ENCODE measurements around the gene ABCG1.
"Not testable (repeated sequence)": the region's sequence is repeated elsewhere in the genome, so short reads cannot be mapped to it uniquely, and the experiment has no call there.

Gene ABCG1

GRCh38 chr21:42218836-42219605 is at the start of gene ABCG1:
TSS of gene ABCG1 (plus strand) at chr21:42219140. CDS start at chr21:42219263, 123 bp downstream.
- no peak for DNase-seq (ENCODE audit: low spot score)

GRCh38 chr21:42169758-42170157 is 49.2 kb upstream of the ABCG1 start:
- DNase-seq (ENCODE audit: low spot score), result no peak

GRCh38 chr21:42171091-42172053 is 47.6 kb upstream of the ABCG1 start:
- DNase-seq (ENCODE audit: low spot score), result peak; percentile 47

DNA sequence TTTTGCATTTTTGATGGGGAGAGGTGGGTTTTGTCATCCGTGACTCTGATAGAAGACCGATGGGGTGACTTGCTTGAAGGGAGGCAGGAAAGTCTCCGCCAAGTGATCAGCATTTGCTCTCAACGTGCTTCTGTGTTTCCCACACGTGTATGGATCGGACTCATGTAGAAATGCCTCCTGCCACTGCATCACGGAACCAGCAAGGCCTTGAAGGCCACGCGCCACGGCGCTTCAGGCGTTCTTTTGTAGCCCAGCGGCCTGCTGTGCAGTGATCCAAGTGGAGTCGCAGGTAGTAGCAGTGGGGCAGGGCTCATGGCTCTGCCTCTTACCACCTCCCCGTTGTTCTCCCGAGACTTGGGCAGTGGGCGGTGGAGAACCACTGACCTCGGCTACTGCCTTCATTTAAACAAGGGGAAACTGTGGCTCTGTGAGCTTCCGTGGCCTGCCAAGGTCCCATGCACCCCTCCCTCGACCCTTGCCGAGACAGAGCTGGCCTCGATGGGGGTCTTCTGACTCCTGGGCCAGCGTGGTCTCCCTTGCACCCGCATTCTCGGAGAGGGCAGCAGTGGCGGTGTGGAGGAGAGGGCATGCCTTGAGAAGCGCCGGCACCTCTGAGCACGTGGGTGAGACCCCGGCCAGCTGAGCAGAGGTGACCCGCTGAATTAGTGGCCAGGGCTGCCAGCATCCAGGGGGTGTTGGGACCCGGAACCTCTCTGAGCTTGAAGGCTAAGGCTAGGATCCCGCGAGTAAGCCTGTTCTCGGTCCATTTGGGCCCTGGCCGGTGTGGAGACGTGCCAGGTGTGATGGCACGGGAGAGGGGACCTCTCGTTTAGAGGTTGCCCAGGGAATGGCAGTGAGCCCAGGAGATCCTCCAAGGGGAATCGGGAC is 46.1 kb upstream of the ABCG1 start:
- no peak for DNase-seq (ENCODE audit: low spot score)

DNA sequence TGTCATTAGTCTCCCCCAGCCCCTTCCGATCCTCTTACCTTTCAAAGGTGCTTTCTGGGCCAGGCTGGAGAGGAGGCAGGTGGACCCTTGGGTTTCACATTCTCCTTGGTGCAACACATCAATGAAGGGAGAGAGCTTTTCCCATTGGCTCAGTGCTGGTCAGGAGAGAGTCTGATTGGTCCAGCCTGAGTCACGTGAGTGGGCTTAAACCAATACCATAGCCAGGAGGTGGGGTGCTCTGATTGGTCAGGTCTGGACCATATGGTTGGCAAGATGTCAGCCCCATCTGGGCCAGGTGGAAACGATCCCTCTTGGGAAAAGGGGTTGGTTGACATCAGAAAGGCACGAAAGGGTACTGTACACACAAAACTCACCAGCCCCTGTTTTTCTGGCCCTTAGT is 44.8 kb upstream of the ABCG1 start:
- no peak for DNase-seq (ENCODE audit: low spot score)

GRCh38 chr21:42175110-42175710 is 43.7 kb upstream of the ABCG1 start:
- DNase-seq (ENCODE audit: low spot score), result no peak

DNA sequence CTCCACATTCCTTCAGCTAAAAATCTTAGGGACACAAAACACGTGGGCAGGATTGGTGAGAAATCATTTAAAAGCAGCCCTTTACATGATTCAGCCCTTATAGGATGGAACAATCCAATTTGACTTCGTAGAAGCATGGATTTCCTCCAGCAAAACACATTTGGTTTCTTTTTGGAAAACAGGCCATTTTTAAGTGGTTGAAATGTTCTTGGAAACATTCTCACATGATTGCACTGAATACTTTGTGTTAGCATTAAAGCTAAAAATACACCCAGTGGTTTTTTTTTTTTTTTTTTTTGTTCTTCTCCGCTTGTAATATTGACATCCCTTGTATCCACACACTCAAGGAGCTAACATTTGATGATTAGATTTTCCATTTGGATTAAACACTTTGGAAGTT is 42.1 kb upstream of the ABCG1 start:
- no peak for DNase-seq (ENCODE audit: low spot score)

- DNase-seq (ENCODE audit: low spot score), result no peak
Measured at GRCh38 chr21:42179316-42179715, 39.6 kb upstream of the ABCG1 start.

DNA sequence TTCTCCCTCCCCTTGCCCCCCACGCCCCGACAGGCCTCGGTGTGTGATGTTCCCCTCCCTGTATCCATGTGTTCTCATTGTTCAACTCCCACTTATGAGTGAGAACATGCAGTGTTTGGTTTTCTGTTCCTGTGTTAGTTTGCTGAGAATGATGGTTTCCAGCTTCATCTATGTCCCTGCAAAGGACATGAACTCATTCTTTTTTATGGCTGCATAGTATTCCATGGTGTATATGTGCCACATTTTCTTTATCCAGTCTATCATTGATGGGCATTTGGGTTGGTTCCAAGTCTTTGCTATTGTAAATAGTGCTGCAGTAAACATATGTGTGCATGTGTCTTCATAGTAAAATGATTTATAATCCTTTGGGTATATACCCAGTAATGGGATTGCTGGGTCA is 38.9 kb upstream of the ABCG1 start:
- DNase-seq (ENCODE audit: low spot score), result not testable (repeated sequence)

DNA sequence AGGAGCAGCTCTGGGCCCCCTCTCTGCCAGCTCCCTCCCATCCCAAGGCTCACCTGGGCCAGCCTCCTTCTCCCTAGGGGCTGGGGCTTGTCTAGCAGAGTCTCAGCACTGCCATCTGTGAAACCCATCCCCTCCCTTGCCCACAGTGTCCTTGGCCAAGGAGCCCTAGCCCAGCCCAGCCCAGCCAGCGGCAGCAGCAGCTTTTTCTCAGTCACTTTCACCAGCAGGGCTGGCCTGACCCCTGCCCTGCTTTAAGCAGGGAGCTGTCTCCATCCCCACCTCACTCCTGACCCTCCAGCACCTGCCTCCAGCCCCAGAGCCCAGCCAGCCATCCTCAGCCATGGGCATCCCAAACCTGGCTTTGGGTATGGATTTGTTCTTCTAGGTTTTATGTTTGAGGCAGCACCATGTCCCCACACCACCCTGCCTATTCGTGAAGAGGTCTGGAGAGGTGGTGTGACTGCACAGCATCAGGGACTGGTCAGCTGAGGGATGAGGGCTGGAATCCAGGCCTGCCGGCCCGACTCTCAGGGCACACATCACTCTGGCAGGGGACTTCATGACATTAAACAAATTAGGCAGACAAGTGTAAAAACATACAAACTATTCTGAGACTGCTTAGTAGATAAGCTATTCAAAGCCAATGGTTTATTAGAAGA is 36.1 kb upstream of the ABCG1 start:
- no peak for DNase-seq (ENCODE audit: low spot score)

DNA sequence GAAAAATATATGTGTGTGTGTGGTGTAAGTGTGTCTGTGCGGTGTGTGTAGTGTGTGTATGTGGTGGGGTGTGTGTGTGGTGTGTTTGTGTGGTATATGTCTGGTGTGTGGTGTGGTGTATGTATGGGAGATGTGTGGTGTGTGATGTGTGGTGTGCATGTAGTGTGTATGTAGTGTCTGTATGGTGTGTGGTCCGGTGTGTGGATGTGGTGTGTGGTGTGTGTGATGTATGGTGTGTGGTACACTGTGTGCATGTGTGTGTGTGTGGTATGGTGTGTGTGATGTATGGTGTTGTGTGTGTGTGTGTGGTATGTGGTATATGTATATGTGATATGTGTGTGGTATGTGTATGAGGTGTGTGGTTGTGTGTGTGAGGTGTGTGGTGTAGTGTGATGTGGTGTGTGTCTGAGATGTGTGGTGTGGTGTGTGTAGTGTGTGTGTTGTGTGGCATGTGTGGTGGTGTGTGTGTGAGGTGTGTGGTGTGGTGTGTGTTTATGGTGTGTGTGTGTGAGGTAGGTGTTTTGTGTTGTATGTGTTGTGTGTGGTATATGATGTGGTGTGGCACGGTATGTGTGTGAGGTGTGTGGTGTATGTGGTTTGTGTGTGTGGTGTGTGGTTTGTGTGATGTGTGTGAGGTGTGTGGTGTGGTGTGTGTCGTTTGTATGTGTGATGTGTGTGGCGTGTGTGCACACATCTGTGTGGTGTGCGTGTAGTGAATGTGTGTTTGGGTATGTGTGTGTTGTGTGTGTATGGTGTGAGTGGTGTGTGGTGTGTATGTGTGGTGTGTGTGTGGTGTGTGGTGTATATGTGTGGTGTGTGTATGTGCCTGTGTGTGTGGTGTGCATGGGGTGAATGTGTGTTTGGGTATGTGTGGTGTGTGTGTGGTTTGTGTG is 35.3 kb upstream of the ABCG1 start:
- DNase-seq (ENCODE audit: low spot score), result no peak

- DNase-seq (ENCODE audit: low spot score), result no peak
Measured at GRCh38 chr21:42186591-42186990, 32.3 kb upstream of the ABCG1 start.

- no peak for DNase-seq (ENCODE audit: low spot score)
Measured at GRCh38 chr21:42187976-42188653, 30.8 kb upstream of the ABCG1 start.

DNA sequence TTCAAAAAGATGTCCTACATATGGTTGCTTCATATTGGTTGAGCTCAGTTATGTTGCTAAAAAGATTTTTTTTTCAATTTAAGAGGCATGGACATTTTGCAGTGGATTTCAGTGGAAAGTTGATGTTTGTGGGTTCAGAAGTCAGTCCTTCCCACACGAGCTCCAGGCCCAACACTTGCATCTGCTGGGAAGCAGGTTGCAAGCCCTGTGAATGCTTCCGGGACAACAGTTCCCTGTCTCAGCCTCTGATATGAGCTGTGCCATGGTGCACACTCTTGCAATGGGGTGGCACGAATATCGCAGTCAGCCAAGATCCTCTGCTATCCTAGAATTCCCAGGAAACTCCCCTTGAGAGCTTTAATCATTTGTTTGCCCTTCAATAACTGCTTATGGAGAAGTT is 30.3 kb upstream of the ABCG1 start:
- no peak for DNase-seq (ENCODE audit: low spot score)

- no peak for DNase-seq (ENCODE audit: low spot score)
Measured at GRCh38 chr21:42189431-42189830, 29.5 kb upstream of the ABCG1 start.

DNA sequence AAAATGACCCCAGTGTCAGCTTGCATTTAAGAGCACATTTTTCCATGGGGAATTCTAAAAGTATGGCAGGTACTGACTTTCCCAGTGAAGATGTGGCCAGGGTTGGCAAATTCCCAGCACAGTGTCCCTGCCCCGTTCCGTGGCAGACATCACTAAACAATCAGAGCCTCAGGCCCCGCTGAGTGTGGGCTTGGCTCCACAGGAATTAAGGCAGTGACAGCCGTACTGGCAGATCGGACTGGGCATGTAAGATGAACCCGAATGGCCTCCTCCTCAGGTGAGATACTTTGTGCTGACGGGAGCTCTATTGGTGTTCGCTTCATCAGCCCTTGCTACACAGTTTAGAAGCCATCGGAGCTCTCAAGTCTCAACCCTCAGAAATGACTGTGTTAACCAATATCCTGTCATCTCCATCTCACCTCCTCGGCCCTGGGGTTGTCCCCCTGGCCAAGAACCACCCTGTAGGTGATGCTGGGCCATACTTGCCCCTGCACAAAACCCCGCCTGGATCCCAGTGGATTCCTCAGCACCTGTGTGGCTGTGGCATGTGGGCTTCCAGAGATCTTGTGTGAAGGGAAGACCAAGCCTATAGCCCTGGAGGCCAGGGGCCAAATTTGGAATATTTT is 29.0 kb upstream of the ABCG1 start:
- no peak for DNase-seq (ENCODE audit: low spot score)

- no peak for DNase-seq (ENCODE audit: low spot score)
Measured at GRCh38 chr21:42190486-42190863, 28.5 kb upstream of the ABCG1 start.

- no peak for DNase-seq (ENCODE audit: low spot score)
Measured at GRCh38 chr21:42191064-42191463, 27.9 kb upstream of the ABCG1 start.

All from COLO829 (cell line).